Measurements from ENCODE around the gene C9orf152. TPM values are rescaled to one million over a fixed set of nuclear protein-coding genes. Genes with fewer than 3 reads are reported as not detected.

The C9orf152 gene
- total and polyA plus RNA-seq, 2 of the 13 experiments (the other 11 are each of a cell fraction or from before 2014, with no cell fraction given) = 0.24 to 0.48 TPM

- no peak for TF ChIP-seq ZHX1 (CRISPR knock-in tag; IDR thresholded peaks at IDR 0.05; ENCODE audit: low read depth)
- 0 out of 2 replicates have a peak, but pooled peaks have one; percentile 23 for TF ChIP-seq HES4 (CRISPR knock-in tag; IDR thresholded peaks at IDR 0.05; ENCODE audit: borderline replicate concordance)
- TF ChIP-seq YY1 (IDR thresholded peaks at IDR 0.05; ENCODE audit: insufficient read depth, insufficient replicate concordance, low read depth, low read length) = no peak
- TF ChIP-seq ZNF337 (CRISPR knock-in tag; IDR thresholded peaks at IDR 0.05; ENCODE audit: borderline replicate concordance, low read depth) = no peak
- TF ChIP-seq ZNF382 (CRISPR knock-in tag; IDR thresholded peaks at IDR 0.05; ENCODE audit: borderline replicate concordance) = no peak
- TF ChIP-seq ZNF317 (CRISPR knock-in tag; IDR thresholded peaks at IDR 0.05) = no peak
- TF ChIP-seq NONO (IDR thresholded peaks at IDR 0.05) = no peak
- no peak for TF ChIP-seq NONO (CRISPR knock-in tag; conservative IDR thresholded peaks at IDR 0.05)
- 0 out of 2 replicates have a peak, but pooled peaks have one; percentile 39 for TF ChIP-seq MYPOP (CRISPR knock-in tag; IDR thresholded peaks at IDR 0.05)
- TF ChIP-seq ZNF780A (CRISPR knock-in tag; IDR thresholded peaks at IDR 0.05) = no peak
- no peak for TF ChIP-seq SKI (IDR thresholded peaks at IDR 0.05; ENCODE audit: partially characterized antibody)
- TF ChIP-seq ZNF670 (CRISPR knock-in tag; IDR thresholded peaks at IDR 0.05; ENCODE audit: borderline replicate concordance) = no peak
- TF ChIP-seq ZMAT5 (CRISPR knock-in tag; IDR thresholded peaks at IDR 0.05; ENCODE audit: borderline replicate concordance, low read depth) = no peak
- no peak for TF ChIP-seq NR0B2 (CRISPR knock-in tag; IDR thresholded peaks at IDR 0.05)
- no peak for TF ChIP-seq SYNCRIP (IDR thresholded peaks at IDR 0.05; ENCODE audit: insufficient read depth, low read depth, low read length)
- TF ChIP-seq IRX3 (CRISPR knock-in tag; IDR thresholded peaks at IDR 0.05; ENCODE audit: borderline replicate concordance, low read depth) = no peak
- TF ChIP-seq PATZ1 (CRISPR knock-in tag; IDR thresholded peaks at IDR 0.05) = peak; percentile 21; the same call in 1 of the 2 replicates
- TF ChIP-seq KMT2B (CRISPR knock-in tag; IDR thresholded peaks at IDR 0.05) = no peak
- TF ChIP-seq KMT2A (CRISPR knock-in tag; IDR thresholded peaks at IDR 0.05) = 0 out of 2 replicates have a peak, but pooled peaks have one; percentile 37
- no peak for TF ChIP-seq NBN (conservative IDR thresholded peaks at IDR 0.05)
- TF ChIP-seq ZKSCAN1 (IDR thresholded peaks at IDR 0.05; ENCODE audit: low read length) = no peak
- no peak for TF ChIP-seq HOXD1 (CRISPR knock-in tag; IDR thresholded peaks at IDR 0.05)
- TF ChIP-seq TCF12 (IDR thresholded peaks at IDR 0.05) = no peak
- TF ChIP-seq TCF12 (CRISPR knock-in tag; IDR thresholded peaks at IDR 0.05) = no peak
- TF ChIP-seq SMC3 (IDR thresholded peaks at IDR 0.05; ENCODE audit: low read length) = no peak
Measured at GRCh38 chr9:110213413-110214044, 5.6 kb upstream of the C9orf152 start (continued).

All from HepG2 (cell line).